GM18517 (cell line): Measurements from ENCODE around the gene ANTKMT.

ENCODE experiments used
- ATAC-seq: cut with Tn5 transposase; IDR thresholded peaks from one replicate; pipeline ENCODE4 v1.9.1; 2021; ENCODE audit warnings: mild to moderate bottlenecking, moderate library complexity; ENCODE audit not compliant: unreplicated experiment

Gene ANTKMT

DNA sequence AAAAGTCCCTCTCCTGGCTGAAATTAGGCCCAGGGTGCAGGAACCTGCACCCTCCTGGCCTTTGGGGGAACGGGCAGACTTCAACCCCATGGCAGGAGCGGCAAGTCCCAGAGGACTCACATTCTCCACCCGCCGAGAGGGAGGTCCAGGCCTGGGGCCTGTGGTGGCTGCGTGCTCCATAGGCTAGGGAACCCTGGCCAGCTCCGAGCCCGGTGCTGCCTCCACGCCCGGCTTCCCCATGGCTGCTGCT lies 5.2 kb downstream of the ANTKMT start:
- ATAC-seq = no peak

- no peak for ATAC-seq
Observed at GRCh38 chr16:726438-727290, 5.7 kb downstream of the ANTKMT start, which contains the start of the genes CCDC78 and HAGHL. Gene CCDC78, minus strand, starts transcription at chr16:726443. Its CDS starts 76 bp downstream, at chr16:726367. Gene HAGHL, plus strand, starts transcription at chr16:727106. Its CDS starts 404 bp downstream, at chr16:727510.

GRCh38 chr16:727291-727977 lies 6.5 kb downstream of the ANTKMT start:
- ATAC-seq = no peak

GRCh38 chr16:728131-728889 lies 7.4 kb downstream of the ANTKMT start:
- ATAC-seq = peak; percentile 36

DNA sequence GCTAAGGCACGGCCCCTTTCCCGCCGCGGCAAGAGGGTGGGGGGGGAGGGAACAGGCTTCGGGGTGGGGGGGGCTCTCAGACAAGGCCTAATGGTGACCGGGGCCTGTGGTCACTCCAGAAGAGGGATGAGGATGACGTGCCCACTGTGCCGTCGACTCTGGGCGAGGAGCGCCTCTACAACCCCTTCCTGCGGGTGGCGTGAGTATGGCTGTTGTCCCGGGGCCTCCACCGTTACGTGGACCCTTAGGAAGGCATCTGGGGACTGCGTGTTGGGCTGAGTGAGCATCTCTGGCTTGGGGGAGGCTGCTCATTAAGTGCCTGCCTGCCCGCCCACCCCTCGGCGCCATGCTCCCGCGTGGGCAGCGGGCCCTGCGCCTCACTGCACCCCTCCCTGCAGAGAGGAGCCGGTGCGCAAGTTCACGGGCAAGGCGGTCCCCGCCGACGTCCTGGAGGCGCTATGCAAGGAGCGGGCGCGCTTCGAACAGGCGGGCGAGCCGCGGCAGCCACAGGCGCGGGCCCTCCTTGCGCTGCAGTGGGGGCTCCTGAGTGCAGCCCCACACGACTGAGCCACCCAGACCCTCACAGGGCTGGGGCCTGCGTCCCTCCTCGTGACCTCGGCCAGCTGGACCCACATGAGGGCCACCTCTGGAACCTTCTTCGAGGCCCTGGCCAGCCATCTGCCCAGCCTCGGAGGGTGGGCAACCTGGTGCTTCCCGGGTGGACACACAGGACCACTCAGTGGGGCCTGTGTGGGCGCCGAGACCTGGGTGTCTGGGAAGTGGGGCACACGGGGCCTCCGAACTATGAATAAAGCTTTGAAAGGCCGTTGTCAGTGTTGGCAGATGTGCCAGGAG lies 8.2 kb downstream of the ANTKMT start:
- ATAC-seq = no peak

DNA sequence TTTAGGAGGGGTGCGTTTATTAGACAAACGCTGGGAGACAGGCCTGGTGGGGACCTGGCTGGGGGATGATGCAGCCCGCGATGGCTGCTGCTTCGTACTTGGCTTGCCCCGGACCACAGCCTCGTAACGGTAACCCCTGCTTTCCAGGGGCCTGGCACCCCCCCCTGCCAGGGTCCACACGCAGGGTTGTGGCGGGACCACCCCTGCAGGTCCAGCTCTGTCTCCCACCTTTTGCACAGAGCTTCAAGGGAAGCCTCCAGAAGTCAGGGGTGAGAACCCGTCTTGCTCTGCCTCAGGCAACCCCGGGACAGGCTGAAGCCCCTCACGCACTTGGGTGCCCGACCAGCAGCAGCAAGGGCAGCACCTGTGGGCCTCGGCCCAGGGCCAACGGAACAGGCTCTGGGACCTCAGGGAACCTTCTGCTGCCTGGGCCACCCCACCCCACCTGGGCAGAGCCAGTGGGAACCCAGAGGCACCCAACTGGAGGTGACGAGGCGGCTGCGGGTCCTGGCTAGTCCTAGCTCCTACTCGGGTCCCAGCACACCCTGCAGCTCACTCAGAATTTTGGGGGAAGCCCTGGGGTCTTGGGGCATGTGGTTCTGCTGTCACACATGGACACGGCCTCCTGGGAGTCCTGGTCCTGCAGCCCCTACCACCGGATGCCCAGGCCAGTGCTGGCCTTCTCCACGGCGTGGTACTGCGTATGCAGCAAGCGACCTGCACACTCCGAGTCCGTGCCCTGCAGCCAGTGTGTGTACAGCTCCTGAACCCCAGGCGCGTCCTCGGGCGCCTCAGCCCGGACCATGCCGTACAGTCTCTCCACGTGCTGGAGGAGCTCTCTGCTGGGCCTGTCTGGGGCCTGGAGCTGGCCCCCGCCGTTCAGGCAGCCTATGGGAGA lies 9.1 kb downstream of the ANTKMT start:
- ATAC-seq = no peak

- ATAC-seq = no peak
Observed at GRCh38 chr16:730666-731509, 9.9 kb downstream of the ANTKMT start.

DNA sequence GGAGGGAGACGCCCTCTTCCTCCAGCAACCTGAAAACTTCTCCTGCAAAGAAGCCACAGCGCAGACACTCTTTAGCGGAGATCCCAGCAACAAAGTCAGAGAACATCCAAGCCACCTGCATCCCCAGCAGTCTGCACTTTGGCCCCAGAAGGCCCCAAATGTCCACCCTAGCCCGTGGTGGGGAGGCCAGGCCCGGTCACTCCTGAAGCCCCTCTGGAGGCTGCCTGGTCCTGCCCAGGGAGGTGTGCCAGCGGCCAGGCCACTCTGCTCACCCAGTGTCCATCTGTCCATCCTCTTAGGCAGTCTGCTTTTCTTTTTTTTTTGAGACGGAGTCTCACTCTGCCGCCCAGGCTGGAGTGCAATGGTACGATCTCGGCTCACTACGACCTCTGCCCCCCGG lies 11.4 kb downstream of the ANTKMT start:
- no peak for ATAC-seq

DNA sequence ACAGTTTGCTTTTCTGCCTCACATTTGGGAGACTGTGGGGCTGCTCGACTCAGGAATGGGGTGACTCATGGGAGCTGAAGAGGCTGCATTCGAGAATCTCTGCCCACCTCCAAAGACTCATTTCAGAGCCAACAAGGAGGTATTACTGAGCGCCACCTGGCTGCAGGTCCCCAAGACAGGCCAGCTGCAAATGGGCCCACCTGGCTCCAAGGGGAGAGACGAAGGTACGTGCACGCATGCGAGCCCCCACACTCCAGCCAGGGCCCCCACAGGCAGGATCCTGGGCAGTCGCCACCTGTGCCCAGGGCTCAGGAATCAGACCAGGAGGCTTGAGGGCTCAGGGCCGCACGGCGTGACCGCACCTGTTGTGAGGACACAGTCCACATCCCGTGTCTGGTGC lies 12.0 kb downstream of the ANTKMT start:
- ATAC-seq = no peak

- ATAC-seq = no peak
Observed at GRCh38 chr16:733382-734207, 12.6 kb downstream of the ANTKMT start.

DNA sequence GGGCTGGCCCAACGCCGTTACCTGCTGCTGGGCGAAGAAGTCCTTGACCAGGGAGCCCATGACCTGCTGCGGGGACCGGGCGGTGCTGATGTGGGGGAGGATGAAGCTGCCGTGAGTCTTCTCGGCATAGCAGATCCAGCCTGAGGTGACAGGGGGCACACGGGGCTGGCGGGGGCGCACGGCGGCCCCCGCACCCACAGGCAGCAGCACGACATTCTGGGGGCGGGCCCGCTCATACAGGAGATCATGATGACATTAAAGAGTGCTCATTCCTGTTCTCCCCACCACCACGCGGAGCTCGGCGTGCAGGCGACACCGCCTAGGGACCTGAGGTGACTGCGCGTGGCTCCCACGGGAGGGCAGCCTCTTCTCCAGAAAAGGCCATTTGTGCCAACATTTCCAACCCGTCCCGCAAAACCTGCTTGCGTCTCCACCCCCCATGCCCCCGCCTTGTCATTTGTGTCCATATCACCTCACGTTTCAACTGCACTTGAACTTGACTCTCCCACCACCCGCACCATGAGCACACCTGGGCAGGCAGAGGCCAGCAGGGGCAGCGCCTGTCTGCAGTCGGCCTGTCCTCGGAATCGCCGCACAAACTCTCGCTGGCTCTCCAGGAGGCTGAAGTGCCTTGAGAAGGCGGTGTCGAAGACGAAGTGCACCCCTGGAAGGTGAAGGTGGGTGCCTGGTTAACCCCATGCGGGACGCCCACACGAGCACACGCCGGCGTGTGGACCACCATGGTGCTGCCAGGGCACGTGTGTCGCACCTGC lies 13.4 kb downstream of the ANTKMT start:
- no peak for ATAC-seq

DNA sequence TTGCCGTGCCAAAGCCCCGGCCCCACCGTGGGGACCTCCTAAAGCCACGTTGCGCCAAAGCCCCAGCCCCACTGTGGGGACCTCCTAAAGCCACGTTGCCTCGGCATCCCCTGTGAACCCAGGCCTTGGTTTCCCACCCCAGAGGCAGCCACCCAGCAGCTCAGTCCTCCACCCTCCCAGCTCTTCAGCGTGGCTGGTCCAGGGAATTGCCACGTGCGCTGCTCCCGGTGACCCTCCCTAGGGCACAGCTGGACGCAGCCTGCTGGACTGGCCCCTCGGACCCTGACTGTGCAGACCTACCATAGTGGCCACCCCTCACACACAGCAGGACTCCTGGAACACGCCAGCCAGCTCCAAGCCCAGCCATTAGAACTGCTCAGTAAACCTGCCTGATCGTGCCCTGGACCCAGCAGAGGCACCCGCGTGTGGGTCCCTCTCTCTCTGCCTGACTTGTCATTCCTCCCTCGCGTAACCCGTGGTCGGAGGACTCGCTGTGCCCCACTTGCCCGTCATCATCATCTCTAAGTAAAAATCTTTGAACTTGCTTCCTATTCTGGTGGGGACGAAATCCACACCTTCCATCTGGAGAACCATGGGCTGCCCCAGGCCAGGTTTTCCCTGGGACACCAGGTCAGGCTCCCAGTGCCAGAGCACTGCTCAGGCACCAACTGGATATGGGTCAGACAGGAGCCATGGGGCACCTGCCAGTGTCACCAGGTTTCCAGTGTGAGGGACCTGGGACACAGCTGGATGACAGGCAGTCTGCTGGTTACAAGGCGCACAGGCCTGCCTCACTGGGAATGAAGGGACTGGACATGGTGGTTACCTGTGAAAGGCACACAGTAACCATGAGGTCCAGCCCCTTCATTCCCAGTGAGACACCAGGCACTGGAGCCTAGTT lies 14.3 kb downstream of the ANTKMT start:
- ATAC-seq = no peak

GRCh38 chr16:735982-736453 lies 15.1 kb downstream of the ANTKMT start:
- ATAC-seq = no peak

DNA sequence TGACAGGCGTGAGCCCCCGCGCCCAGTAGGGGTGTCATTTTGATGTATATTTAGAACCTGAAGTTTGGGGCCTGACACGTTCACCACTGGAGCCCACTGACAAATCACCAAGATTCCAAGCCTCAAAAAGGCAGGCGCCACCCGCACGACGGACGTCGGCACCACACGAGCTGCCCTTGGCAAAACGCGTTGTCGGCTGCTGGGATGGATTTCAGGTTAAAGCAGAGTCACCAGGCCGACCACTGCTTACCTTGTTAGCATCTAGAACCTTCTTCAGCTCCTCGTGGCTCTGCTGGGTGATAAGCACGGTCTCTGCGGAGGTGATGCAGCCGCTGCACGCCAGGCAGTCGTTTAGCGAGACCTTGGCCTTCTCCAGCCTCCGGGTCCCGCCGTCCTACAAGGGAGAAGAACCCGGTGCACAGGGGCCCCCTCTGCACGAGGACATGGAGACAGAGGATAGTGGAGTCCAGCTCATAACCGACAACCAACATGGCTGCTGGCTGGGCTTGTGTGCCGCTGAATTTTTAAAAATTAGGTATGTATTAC lies 16.1 kb downstream of the ANTKMT start:
- no peak for ATAC-seq

- ATAC-seq = no peak
Observed at GRCh38 chr16:739560-740458, 18.9 kb downstream of the ANTKMT start.
